ENCODE results near the gene FKBP3. TPM values are rescaled to one million over a fixed set of nuclear protein-coding genes. Genes with fewer than 3 reads are reported as not detected.

Gene FKBP3
- total and polyA plus RNA-seq, 2 of the 8 experiments (the other 6 are each of a cell fraction or from before 2014, with no cell fraction given): 36.0 to 149 TPM

GRCh38 chr14:45169906-45170305, 35.6 kb upstream of the FKBP3 start:
- no peak overlapping the region for H3K18ac ChIP-seq (ENCODE audit: extremely low read depth, low read length)
- no peak overlapping the region for H2AK5ac ChIP-seq (ENCODE audit: low read depth, low read length)
- H3K79me1 ChIP-seq (ENCODE audit: low read depth, low read length): no peaks in the 10 kb centered on the region
- H3K23me2 ChIP-seq (ENCODE audit: low read depth, low read length): no peaks in the 10 kb centered on the region
- H3K4ac ChIP-seq (replicated peaks; ENCODE audit: insufficient read length, low read depth, low read length): no peak overlapping the region
- no peak overlapping the region for H4K8ac ChIP-seq (ENCODE audit: extremely low read depth, insufficient read depth, low read length)
- H4K5ac ChIP-seq (ENCODE audit: insufficient read length, low read depth, low read length): no peak overlapping the region
- no peaks in the 10 kb centered on the region for H3K79me2 ChIP-seq (ENCODE audit: control insufficient read depth in 1 of 2, insufficient read depth in 2 of 2, low read length in 2 of 2)
- H2BK12ac ChIP-seq (ENCODE audit: low read depth, low read length): no peak overlapping the region
- peaks cover 2 to 5% (median 3%) of the 10 kb centered on the region in 4 experiments; a peak in 4 of 8 replicates for H3K36me3 ChIP-seq (ENCODE audit: control insufficient read depth in 2 of 4, insufficient read depth in 4 of 4, low read length in 3 of 4)
- H3K9me3 ChIP-seq (ENCODE audit: insufficient read depth in 2 of 2, low read depth in 1 of 2, low read length in 1 of 2): no peaks in the 10 kb centered on the region
- H3K27me3 ChIP-seq (replicated peaks in 1 of 4; ENCODE audit: control insufficient read depth in 3 of 4, extremely low read depth in 1 of 4, insufficient read depth in 3 of 4, low read length in 3 of 4): no peaks in the 10 kb centered on the region
- H2AFZ ChIP-seq (ENCODE audit: low read length): no peak overlapping the region
- FAIRE-seq: no peak
- no peak overlapping the region for H4K91ac ChIP-seq (replicated peaks; ENCODE audit: insufficient read length, low read length)
- H3K56ac ChIP-seq (replicated peaks; ENCODE audit: insufficient read length, low read depth, low read length): no peak overlapping the region
- no peak overlapping the region for H3K4me3 ChIP-seq (ENCODE audit: extremely low read depth in 1 of 4, insufficient read depth in 2 of 4, low read depth in 3 of 4, low read length in 4 of 4)
- no peak for DNase-seq (ENCODE audit: low read depth in 1 of 2, low spot score in 2 of 2)
- H3K27ac ChIP-seq (ENCODE audit: low read depth, low read length): no peak overlapping the region
- POLR2A ChIA-PET (ENCODE audit: partially characterized antibody): no interaction called here
- no peak for TF ChIP-seq NANOG (IDR thresholded peaks at IDR 0.05; ENCODE audit: insufficient read depth, low read depth, low read length, poor library complexity, severe bottlenecking)
- no peak for TF ChIP-seq ASH2L (IDR thresholded peaks at IDR 0.05; ENCODE audit: low read length)
- TF ChIP-seq CHD2 (IDR thresholded peaks at IDR 0.05; ENCODE audit: low read length): no peak
- TF ChIP-seq POLR2A (IDR thresholded peaks at IDR 0.05; ENCODE audit: control extremely low read depth in 1 of 2, low read depth in 2 of 2, low read length in 2 of 2): no peak
- TF ChIP-seq HDAC6 (IDR thresholded peaks at IDR 0.05; ENCODE audit: low read depth, low read length): no peak
- H3K23ac ChIP-seq (ENCODE audit: insufficient read length): no peak overlapping the region
- H3K14ac ChIP-seq (ENCODE audit: insufficient read length): no peak overlapping the region
- peaks cover 0 to 1% of the 10 kb centered on the region in 2 experiments for H4K20me1 ChIP-seq (replicated peaks in 1 of 2; ENCODE audit: control insufficient read depth in 1 of 2, insufficient read depth in 2 of 2, low read length in 2 of 2)
- no peak overlapping the region for H3K4me2 ChIP-seq (ENCODE audit: insufficient read depth in 1 of 2, low read depth in 2 of 2, low read length in 2 of 2)
- H3K4me1 ChIP-seq (replicated peaks in 1 of 4; ENCODE audit: control insufficient read depth in 3 of 4, insufficient read depth in 4 of 4, low read length in 3 of 4): no peaks in the 10 kb centered on the region
- H2BK120ac ChIP-seq (replicated peaks; ENCODE audit: low read depth, low read length): no peak overlapping the region
- H2BK5ac ChIP-seq (ENCODE audit: low read depth, low read length): no peak overlapping the region
- H2BK15ac ChIP-seq (ENCODE audit: low read length): no peak overlapping the region
- no peak overlapping the region for H2BK20ac ChIP-seq (ENCODE audit: low read length)
- H3K9ac ChIP-seq (replicated peaks in 1 of 4; ENCODE audit: extremely low read depth in 1 of 4, low read depth in 3 of 4, low read length in 3 of 4): no peak overlapping the region
- CTCF ChIA-PET (ENCODE audit: partially characterized antibody): interaction anchor here (1.3 kb wide), 1 partner anchor 8 kb away, joined by 4 read pairs; no protein-coding TSS in a partner anchor

Data from H1 (cell line).